ENCODE data around the gene GRIPAP1.

DNA sequence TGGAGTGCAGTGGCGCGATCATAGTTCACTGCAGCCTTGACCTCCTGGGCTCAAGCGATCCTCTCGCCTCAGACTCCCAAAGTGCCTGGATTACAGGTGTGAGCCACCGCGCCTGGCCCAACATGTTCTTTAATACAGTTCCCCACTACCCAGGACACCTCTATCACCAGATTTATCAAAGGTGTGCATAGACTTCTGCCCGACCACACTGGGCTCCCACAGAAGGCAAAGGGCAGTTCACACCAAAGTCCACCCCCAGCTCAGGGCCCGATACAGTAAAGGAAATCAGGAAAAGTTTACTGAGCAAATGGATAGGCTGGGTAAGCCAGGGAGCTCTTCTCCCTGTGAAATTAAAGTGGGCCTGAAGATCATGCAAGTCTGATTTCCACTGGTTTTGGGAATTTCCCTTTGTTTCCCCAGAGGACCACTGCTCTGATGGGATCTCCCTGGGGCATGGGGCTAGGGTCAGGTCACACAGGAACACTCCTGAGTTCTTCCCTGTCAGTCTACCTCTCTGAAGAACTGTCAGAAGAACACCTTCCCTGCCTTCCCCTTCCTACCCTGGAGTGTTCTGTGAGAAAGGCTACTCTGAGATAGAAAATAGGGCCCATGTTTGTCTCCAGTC lies 65.5 kb downstream of the GRIPAP1 start:
- TF ChIP-seq L3MBTL2 (conservative IDR thresholded peaks at IDR 0.05) (no peak), ELF4 (IDR thresholded peaks at IDR 0.05) (no peak), LEF1 (IDR thresholded peaks at IDR 0.05; ENCODE audit: borderline replicate concordance) (no peak), TARDBP (IDR thresholded peaks at IDR 0.05) (no peak), CTBP1 (IDR thresholded peaks at IDR 0.05; ENCODE audit: borderline replicate concordance) (no peak), SP1 (IDR thresholded peaks at IDR 0.05) (no peak), FOXA1 (IDR thresholded peaks at IDR 0.05) (no peak), BHLHE40 (IDR thresholded peaks at IDR 0.05; ENCODE audit: borderline replicate concordance) (no peak)

All from HEK293T (cell line).